T-helper 1 cell (primary cell): ENCODE measurements around the gene CEPT1.
A peak's percentile ranks its signal among the peaks of the same experiment; 100 is the strongest.
"Not testable (repeated sequence)": the region's sequence is repeated elsewhere in the genome, so short reads cannot be mapped to it uniquely, and the experiment has no call there.

Source experiments
- DNase-seq, 5 donors: peaks; one replicate each; pipeline ENCODE4 v3.0.0-alpha.2; 2012 to 2020

The CEPT1 gene

DNA sequence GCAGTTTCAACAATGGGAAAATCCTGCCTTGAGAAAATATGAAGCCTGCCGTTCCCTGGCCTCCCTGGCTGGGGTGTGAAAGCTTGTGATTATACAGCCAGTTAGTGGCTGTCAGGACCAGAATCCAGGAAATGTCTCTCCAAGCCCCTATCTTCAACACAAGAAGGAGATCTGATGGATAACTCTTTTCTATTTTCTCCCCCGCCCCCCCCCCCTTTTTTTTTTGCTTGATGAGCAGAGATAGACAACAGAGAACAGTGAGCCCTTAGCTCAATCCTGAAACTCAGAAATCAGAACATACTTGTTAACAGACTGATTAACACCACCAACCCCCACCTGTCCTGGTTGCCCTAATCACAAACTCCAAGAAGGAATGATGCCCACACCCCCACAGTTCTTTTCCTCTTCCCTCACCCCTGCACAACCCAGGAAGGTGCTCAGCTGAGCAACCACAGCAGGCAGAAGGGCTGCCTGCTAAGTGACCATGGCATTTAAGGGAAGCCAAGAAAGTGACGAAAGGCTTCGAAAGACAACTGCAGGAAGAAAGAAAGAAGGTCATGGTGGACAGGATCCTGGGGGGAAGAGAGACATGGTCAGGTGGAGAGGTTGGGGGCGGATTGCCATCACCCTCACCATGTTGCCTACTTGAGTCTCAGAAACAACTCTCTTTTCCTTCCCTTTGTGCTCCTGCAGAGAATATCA lies 72.8 kb downstream of the CEPT1 start:
- DNase-seq = no peak

- no peak for DNase-seq
Measured at GRCh38 chr1:111213412-111213811, 73.4 kb downstream of the CEPT1 start.

GRCh38 chr1:111214074-111214801 lies 74.2 kb downstream of the CEPT1 start:
- peak in 1 of 5 donors; percentile 40 for DNase-seq

DNA sequence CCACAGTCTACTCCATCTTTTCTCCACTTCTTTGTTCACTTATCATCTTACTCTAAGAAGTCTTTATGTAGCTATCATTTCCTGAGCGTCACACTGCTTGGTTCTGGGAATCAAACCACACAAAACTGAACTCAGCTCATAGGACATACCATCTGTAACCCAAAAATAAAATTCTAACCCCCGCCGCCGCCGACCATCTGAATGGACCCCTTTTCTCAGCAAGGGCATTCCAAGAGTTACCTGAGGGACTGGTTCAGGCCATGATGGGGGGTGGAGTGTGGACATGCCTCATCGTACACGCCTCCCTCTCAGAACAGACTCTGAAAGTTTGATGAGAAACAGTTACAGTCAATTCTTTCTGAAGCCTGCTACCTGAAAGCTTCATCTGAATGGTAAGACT lies 74.9 kb downstream of the CEPT1 start:
- peak in 1 of 5 donors; percentile 71 for DNase-seq

- not testable (repeated sequence) for DNase-seq
Measured at GRCh38 chr1:111215285-111215684, 75.3 kb downstream of the CEPT1 start.

DNA sequence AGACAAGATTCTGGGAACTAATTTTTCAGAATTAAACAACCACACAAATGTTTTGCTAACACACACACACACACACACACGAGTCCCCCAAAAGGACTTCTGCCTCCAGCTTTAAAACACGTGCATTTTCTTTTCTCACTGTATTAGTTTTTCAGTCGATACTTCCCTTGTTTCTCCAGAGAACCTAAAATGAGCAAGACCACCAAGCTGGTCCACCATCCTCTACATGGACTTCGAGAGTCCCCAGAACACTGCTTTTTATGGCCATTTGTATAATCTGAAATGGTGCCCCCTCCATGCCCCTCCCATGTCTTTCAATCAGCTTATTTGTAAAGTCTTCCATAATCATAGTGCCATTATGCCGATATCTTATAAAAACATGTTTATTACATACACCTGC lies 76.7 kb downstream of the CEPT1 start:
- no peak for DNase-seq

DNA sequence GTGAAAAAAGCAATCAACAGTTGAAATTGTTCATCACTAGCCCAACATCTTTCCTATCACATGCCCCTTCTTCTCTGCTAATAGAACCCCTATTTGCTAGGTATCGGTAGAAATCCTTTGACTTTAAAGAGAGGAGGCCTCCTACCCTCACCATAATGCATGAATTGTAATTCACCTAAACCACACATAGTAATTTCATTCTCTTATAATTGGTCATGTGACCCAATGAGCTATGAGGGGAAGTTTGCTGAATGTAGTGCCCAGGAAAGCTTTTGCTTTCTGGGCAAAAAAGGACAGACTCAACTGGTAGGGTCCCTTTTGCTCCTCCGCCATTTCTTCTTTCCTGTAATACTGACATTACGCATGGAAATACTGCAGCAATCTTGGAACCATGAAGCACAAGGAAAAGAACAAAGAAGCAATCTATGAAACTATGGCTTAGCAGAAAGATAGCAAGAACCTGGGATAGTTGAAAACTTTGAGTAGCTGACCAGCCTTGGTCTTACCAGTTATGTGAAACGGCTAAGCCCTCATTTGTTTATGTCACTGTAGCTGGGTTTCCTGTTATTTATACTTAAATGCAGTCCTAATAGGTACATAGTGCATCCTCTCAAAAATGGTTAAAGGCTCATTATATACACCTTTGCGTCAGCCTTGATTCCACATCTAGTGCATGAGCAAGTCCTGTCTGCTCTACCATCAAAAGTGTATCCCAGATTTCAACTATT lies 77.3 kb downstream of the CEPT1 start:
- DNase-seq = peak in 1 of 5 donors; percentile 45

- no peak for DNase-seq
Measured at GRCh38 chr1:111218701-111219556, 78.9 kb downstream of the CEPT1 start.

- peak in 1 of 5 donors; percentile 69 for DNase-seq
Measured at GRCh38 chr1:111219557-111220286, 79.7 kb downstream of the CEPT1 start.

DNA sequence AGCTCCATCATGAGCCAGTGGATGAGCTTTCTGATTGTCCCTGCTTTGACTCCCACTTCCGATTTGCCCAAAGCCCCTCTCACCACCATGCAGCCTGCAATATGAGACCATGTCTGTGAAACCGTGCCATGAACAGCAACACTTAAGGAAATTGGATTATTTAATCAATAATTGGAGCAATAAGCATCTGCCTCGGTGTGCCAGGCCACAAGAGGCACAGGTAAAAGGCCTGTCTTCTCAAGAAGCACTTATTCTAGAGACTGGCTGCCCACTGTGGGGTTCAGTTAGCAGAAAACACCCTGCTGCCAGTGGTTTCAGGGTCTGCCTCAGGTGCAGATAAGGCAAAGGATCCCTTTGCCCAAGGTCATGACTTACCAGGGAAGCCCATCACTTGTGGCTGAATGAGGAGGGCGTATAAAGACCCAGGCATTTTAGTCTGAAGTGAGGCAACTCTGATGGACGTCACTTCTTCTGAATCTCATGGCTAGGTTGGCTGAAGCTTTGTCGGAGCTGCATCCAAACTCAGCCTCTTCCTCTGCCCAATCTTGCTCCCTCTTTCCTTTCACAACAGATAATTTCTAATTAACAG lies 80.4 kb downstream of the CEPT1 start:
- DNase-seq = no peak

DNA sequence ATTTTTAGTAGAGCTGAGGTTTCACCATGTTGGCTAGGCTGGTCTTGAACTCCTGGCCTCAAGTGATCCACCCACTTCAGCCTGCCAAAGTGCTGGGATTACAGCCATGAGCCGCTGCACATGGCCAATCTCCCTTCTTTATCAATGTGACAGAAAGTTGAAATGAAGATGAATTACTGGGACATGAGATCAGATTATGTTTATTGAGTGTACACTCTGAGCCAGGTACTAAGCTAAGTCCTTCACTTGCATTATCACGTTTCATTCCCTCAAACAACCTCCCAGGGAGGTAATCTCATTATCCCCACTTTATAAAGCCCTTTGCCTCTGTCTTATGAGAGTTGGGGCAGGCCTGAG lies 81.2 kb downstream of the CEPT1 start:
- DNase-seq = no peak

DNA sequence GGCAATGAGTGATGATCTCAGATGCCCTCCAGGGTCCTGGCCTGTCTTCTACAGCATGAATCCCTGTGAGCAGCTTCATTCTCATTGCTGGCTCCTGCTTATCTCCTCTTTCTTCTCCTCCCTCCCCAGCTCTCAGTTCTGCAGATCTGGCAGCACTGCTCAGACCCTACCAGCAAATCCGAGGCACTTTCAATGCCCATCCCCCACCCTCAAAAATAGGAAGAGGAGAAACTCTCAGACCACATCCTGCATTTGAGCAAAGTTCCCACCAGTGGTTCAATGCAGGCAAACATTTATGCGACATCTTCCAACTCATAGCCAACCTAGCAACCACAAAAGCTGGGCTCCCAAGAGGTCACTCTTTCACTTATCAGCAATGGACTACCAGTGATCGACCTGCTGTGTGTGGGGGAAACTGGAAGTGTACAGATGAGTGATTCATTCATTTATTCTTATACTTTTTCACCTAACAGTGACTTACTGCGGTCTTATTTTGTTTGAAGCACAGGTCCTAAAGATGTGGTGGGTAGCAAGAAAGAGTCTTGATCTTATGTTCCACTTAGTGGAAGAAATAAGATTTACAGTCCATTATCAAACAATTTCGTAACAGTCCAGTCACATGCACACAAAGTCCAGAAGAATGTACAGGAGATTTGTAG lies 81.7 kb downstream of the CEPT1 start:
- peak in 1 of 5 donors; percentile 83 for DNase-seq

DNA sequence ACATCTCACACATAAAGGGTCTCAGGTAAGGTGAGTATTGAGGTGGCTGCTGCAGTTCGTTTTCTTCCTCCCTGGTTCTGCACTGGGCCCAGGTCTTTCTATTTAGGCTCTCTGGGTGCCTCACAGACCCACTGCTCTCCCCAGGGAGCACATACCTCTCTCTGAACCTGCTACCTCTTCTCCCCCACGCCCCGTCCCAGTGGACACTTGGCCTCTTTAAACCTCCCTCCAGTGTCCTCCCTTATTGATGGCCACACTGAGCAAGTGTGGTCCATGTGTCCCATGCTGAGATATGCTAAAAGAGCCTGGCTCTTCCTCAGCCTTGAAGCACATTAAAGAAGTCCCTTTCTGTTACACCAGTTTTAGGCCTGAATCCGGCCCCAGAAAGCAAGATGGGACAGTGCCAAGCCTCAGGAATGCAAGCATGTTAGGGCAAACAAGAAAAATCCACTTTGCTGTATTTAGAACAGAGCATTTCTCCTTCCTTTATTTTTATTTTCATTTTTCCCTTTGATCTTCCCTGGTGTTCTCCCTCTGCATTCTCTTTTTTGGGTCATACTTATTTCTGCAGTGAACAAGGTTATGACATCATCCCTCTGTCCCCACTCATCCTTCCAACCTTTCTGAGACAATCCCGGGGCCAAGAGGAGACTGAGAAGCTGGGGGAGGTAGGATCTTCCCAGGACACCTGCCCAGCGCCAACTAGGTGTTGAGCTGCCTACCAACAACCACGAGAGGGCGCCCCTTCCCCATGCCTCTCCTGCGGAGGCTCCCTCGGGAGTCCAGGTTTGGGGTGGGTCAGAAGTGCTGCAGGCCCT lies 82.5 kb downstream of the CEPT1 start:
- DNase-seq = peak; percentile 57 to 72 (median 62)

- no peak for DNase-seq
Measured at GRCh38 chr1:111223126-111223685, 83.2 kb downstream of the CEPT1 start.

GRCh38 chr1:111225091-111225490 lies 85.1 kb downstream of the CEPT1 start:
- DNase-seq = no peak

GRCh38 chr1:111225717-111226400 lies 85.8 kb downstream of the CEPT1 start:
- DNase-seq = peak in 1 of 5 donors; percentile 48

DNA sequence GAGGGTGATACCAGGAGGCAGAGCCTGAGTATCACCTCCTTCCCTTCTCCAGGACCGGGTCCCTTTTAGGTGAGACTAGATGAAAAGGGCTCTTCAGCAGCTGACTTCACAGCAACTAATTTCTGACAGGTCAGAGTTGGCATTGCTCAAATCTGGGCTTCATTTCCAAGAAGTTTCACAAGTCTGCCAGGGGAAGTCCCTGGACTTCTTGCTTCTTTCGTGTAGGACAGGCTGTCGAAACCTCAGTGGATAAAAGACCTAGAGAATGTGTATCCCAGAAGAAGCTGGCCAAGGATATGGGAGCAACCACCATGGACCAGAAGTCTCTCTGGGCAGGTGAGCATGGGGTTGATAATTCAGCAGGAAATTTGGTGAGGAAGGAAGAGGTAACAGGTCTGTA lies 87.4 kb downstream of the CEPT1 start, which contains the start of gene CHI3L2:
TSS of gene CHI3L2 (plus strand) at position 280 of the 400 bp plus-strand sequence. CDS start at position 297, 17 bp downstream.
- no peak for DNase-seq

GRCh38 chr1:111227851-111228747 lies 88.1 kb downstream of the CEPT1 start:
- no peak for DNase-seq
